PC-3 (cell line): ENCODE data around the gene POLR2E.
"Not testable (repeated sequence)": the region's sequence is repeated elsewhere in the genome, so short reads cannot be mapped to it uniquely, and the experiment has no call there.

Source experiments
- CTCF ChIP-seq: fragments of 300-600 bp; sonication (generic); conservative IDR thresholded peaks from 2 replicates; pipeline ENCODE4 v1.5.1; 2017; ENCODE audit warnings: antibody characterized with exemption, low read depth, mild to moderate bottlenecking, low read length
- EZH2 ChIP-seq: fragments of 300-600 bp; sonication (generic); IDR thresholded peaks from one replicate; pipeline ENCODE4 v1.6.1; 2017; ENCODE audit warnings: antibody characterized with exemption, mild to moderate bottlenecking, low read length; ENCODE audit not compliant: unreplicated experiment
- EZH2phosphoT487 ChIP-seq: fragments of 300-600 bp; sonication (generic); IDR thresholded peaks from 2 replicates; pipeline ENCODE4 v1.6.1; 2018; ENCODE audit warnings: mild to moderate bottlenecking, antibody characterized with exemption, low read length, borderline replicate concordance

- TF ChIP-seq CTCF, EZH2phosphoT487, EZH2: not testable (repeated sequence)
Observed at GRCh38 chr19:1129084-1129483, 33.9 kb upstream of the POLR2E start.
